NT2/D1 (cell line): Measurements from ENCODE around the gene GAK.

Source experiments
- DNase-seq: peaks from one replicate; pipeline ENCODE4 v3.0.0-alpha.2; 2011; ENCODE audit warnings: low read depth, low spot score
- H3K27me3 ChIP-seq: 2 replicates; pipeline ENCODE4 v1.6.0; 2011; ENCODE audit warnings: mild to moderate bottlenecking; ENCODE audit not compliant: insufficient read length, insufficient read depth
- H3K36me3 ChIP-seq: 2 replicates; pipeline ENCODE4 v1.6.1; 2011; ENCODE audit warnings: mild to moderate bottlenecking, low read length, mixed read lengths; ENCODE audit not compliant: insufficient read depth, insufficient read length
- H3K4me1 ChIP-seq: 2 replicates; pipeline ENCODE4 v1.5.1; 2011; ENCODE audit not compliant: insufficient read depth, insufficient read length
- H3K4me3 ChIP-seq: 2 replicates; pipeline ENCODE4 v1.5.1; 2011; ENCODE audit warnings: low read depth; ENCODE audit not compliant: insufficient read length
- H3K9ac ChIP-seq: 2 replicates; pipeline ENCODE4 v1.6.0; 2011; ENCODE audit warnings: low read depth; ENCODE audit not compliant: insufficient read length
- H3K9me3 ChIP-seq: 2 replicates; pipeline ENCODE4 v1.5.1; 2011; ENCODE audit warnings: mild to moderate bottlenecking, low read length; ENCODE audit not compliant: insufficient read depth
- SUZ12 ChIP-seq: IDR thresholded peaks from 2 replicates; pipeline ENCODE4 v1.6.1; 2011; ENCODE audit not compliant: insufficient read length, insufficient read depth; ENCODE audit errors: extremely low read depth
- YY1 ChIP-seq: IDR thresholded peaks from 2 replicates; pipeline ENCODE4 v1.6.1; 2011; ENCODE audit not compliant: insufficient read length, insufficient read depth
- ZNF274 ChIP-seq: IDR thresholded peaks from 2 replicates; pipeline ENCODE4 v1.6.1; 2011; ENCODE audit warnings: mild to moderate bottlenecking, low read depth, low read length

The GAK gene

GRCh38 chr4:917992-918391 is 14.1 kb downstream of the GAK start:
- Histone ChIP-seq H3K9ac (no peak overlapping the region), H3K27me3 (no peaks in the 10 kb centered on the region), H3K4me3 (no peak overlapping the region), H3K4me1 (no peaks in the 10 kb centered on the region), H3K9me3 (peaks cover 11% of the 10 kb centered on the region; the same call in 1 of the 2 replicates), H3K36me3 (peaks cover 7% of the 10 kb centered on the region)
- DNase-seq, result no peak
- TF ChIP-seq ZNF274 (no peak), SUZ12 (no peak), YY1 (no peak)

- H3K4me3 ChIP-seq, result no peak overlapping the region
- H3K4me1 ChIP-seq, result no peaks in the 10 kb centered on the region
- no peak for DNase-seq
- TF ChIP-seq YY1 (no peak), SUZ12 (no peak), ZNF274 (no peak)
- H3K9me3 ChIP-seq, result peaks cover 11% of the 10 kb centered on the region; the same call in 1 of the 2 replicates
- H3K9ac ChIP-seq, result no peak overlapping the region
- peaks cover 7% of the 10 kb centered on the region for H3K36me3 ChIP-seq
- no peaks in the 10 kb centered on the region for H3K27me3 ChIP-seq
These were observed 14.7 kb downstream of the GAK start for GRCh38 chr4:917466-917865.

- Histone ChIP-seq H3K36me3 (peaks cover 24% of the 10 kb centered on the region), H3K9me3 (peaks cover 11% of the 10 kb centered on the region; the same call in 1 of the 2 replicates), H3K9ac (no peak overlapping the region), H3K4me3 (no peak overlapping the region), H3K27me3 (no peaks in the 10 kb centered on the region), H3K4me1 (peaks cover 4% of the 10 kb centered on the region)
- DNase-seq, result no peak
- TF ChIP-seq YY1, result no peak
- TF ChIP-seq ZNF274, result no peak
- TF ChIP-seq SUZ12, result no peak
These were observed 16.5 kb downstream of the GAK start for GRCh38 chr4:915595-915994.

DNA sequence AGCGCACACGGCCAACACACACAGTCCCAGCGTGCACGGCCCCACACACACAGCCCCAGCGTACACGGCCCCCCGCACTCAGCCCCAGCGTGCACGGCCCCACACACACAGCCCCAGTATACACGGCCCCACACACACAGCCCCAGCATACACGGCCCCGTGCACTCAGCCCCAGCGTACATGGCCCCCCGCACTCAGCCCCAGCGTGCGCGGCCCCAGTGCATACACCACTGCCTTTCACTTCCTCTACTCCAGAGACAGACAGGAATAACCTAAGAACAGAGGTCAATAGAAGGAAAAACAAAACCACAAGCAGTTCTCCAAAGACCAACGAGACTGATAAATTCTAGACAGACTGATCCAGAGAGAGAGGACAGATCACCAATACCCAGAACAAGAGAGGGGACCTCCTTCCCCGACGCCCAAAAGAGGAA is 17.1 kb downstream of the GAK start:
- Histone ChIP-seq H3K9ac (no peak overlapping the region), H3K9me3 (peaks cover 11% of the 10 kb centered on the region; the same call in 1 of the 2 replicates), H3K4me3 (no peak overlapping the region), H3K36me3 (peaks cover 30% of the 10 kb centered on the region), H3K4me1 (peaks cover 4% of the 10 kb centered on the region), H3K27me3 (no peaks in the 10 kb centered on the region)
- TF ChIP-seq ZNF274 (no peak), YY1 (no peak), SUZ12 (no peak)
- DNase-seq, result no peak

DNA sequence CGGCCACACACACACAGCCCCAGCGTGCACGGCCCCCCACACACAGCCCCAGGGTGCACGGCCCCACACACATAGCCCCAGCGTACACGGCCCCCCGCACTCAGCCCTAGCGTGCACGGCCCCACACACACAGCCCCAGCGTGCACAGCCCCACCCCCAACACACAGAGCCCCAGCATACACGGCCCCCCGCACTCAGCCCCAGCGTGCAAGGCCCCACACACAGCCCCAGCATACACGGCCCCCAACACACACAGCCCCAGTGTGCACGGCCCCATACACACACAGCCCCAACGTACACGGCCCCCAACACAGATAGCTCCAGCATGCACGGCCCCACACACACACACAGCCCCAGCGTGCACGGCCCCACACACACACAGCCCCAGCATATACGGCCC is 17.6 kb downstream of the GAK start:
- H3K4me3 ChIP-seq, result no peak overlapping the region
- H3K9me3 ChIP-seq, result peaks cover 11% of the 10 kb centered on the region; the same call in 1 of the 2 replicates
- H3K4me1 ChIP-seq, result peaks cover 4% of the 10 kb centered on the region
- no peak for TF ChIP-seq ZNF274
- TF ChIP-seq SUZ12, result no peak
- TF ChIP-seq YY1, result no peak
- H3K9ac ChIP-seq, result no peak overlapping the region
- DNase-seq, result no peak
- no peaks in the 10 kb centered on the region for H3K27me3 ChIP-seq
- peaks cover 35% of the 10 kb centered on the region for H3K36me3 ChIP-seq

DNA sequence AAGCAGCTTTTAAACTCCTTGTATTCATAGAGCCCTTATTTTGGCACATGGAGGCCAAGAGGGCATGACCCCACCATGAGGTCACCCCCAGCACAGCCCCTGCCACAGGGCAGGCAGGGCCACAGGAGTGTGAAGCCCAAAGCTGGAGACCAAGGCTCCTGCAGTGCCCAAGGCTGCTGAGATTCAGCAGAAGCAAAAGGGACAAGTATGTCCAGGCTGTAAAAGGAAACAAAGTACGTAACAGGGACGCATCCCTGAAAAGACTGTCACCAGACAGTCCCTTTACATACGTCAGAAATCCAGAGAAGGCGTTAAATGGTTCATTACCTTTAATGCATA is 18.9 kb downstream of the GAK start:
- no peak for DNase-seq
- Histone ChIP-seq H3K9ac (no peak overlapping the region), H3K36me3 (peaks cover 43% of the 10 kb centered on the region), H3K4me3 (no peak overlapping the region), H3K27me3 (no peaks in the 10 kb centered on the region), H3K4me1 (peaks cover 4% of the 10 kb centered on the region), H3K9me3 (peaks cover 6% of the 10 kb centered on the region; the same call in 1 of the 2 replicates)
- TF ChIP-seq YY1 (no peak), ZNF274 (no peak), SUZ12 (no peak)

GRCh38 chr4:912548-913279 is 19.4 kb downstream of the GAK start:
- Histone ChIP-seq H3K4me3 (no peak overlapping the region), H3K9ac (no peak overlapping the region), H3K9me3 (0 out of 2 replicates have a peak, but pooled peaks cover under 1% of the 10 kb centered on the region), H3K36me3 (peaks cover 48% of the 10 kb centered on the region), H3K27me3 (no peaks in the 10 kb centered on the region), H3K4me1 (peaks cover 4% of the 10 kb centered on the region)
- DNase-seq, result no peak
- TF ChIP-seq ZNF274 (no peak), YY1 (no peak), SUZ12 (no peak)
